H9 (cell line): ENCODE measurements around the gene NCAPH2. TPM values are rescaled to one million over a fixed set of nuclear protein-coding genes. Genes with fewer than 3 reads are reported as not detected.

Experiments used
- DNase-seq: peaks from one replicate; pipeline ENCODE4 v3.0.0-alpha.2; 2017
- H2AFZ ChIP-seq: one replicate; pipeline ENCODE4 v1.6.1; 2013; ENCODE audit warnings: mild to moderate bottlenecking, low read length, control low read depth, moderate library complexity
- H2AK5ac ChIP-seq: 2 replicates; pipeline ENCODE4 v1.6.1; 2013; ENCODE audit warnings: low read length, control low read depth, mixed read lengths; ENCODE audit not compliant: insufficient read length
- H2BK120ac ChIP-seq: one replicate; pipeline ENCODE4 v1.6.1; 2013; ENCODE audit warnings: low read depth, mild to moderate bottlenecking, low read length, control low read depth, inconsistent platforms; ENCODE audit not compliant: poor library complexity, severe bottlenecking
- H2BK12ac ChIP-seq: 2 replicates; pipeline ENCODE4 v1.6.1; 2013; ENCODE audit warnings: low read length, control low read depth, mixed read lengths, low read depth; ENCODE audit not compliant: insufficient read length
- H2BK15ac ChIP-seq: 2 replicates; pipeline ENCODE4 v1.6.1; 2013; ENCODE audit warnings: low read depth, low read length, control low read depth
- H2BK20ac ChIP-seq: one replicate; pipeline ENCODE4 v1.6.1; 2013; ENCODE audit warnings: low read depth, mild to moderate bottlenecking, low read length, control low read depth, inconsistent platforms; ENCODE audit not compliant: poor library complexity, severe bottlenecking
- H2BK5ac ChIP-seq: 2 replicates; pipeline ENCODE4 v1.6.1; 2013; ENCODE audit warnings: low read length, control low read depth, mixed read lengths; ENCODE audit not compliant: insufficient read length
- H3K14ac ChIP-seq: 2 replicates; pipeline ENCODE4 v1.6.1; 2013; ENCODE audit warnings: low read length, control low read depth; ENCODE audit not compliant: insufficient read depth
- H3K18ac ChIP-seq: 2 replicates; pipeline ENCODE4 v1.6.1; 2013; ENCODE audit warnings: low read depth, mild to moderate bottlenecking, mixed read lengths, low read length, control low read depth; ENCODE audit not compliant: insufficient read length
- H3K23ac ChIP-seq: 2 replicates; pipeline ENCODE4 v1.6.1; 2013; ENCODE audit warnings: low read length, control low read depth, mixed read lengths, low read depth; ENCODE audit not compliant: insufficient read length
- H3K23me2 ChIP-seq: 2 replicates; pipeline ENCODE4 v1.6.1; 2013; ENCODE audit warnings: low read depth, mild to moderate bottlenecking, mixed read lengths, low read length, control low read depth; ENCODE audit not compliant: insufficient read length, poor library complexity, severe bottlenecking
- H3K27ac ChIP-seq: 2 replicates; pipeline ENCODE4 v1.5.1; 2013; ENCODE audit warnings: low read length, control low read depth, mixed read lengths, low read depth; ENCODE audit not compliant: insufficient read length
- H3K27me3 ChIP-seq: 2 replicates; pipeline ENCODE4 v1.6.1; 2013; ENCODE audit warnings: low read length, control low read depth, inconsistent platforms; ENCODE audit not compliant: insufficient read depth
- H3K4ac ChIP-seq: 2 replicates; pipeline ENCODE4 v1.6.1; 2013; ENCODE audit warnings: low read depth, mild to moderate bottlenecking, control low read depth, inconsistent platforms, low read length, moderate library complexity
- H3K4me1 ChIP-seq: 2 replicates; pipeline ENCODE4 v1.6.1; 2013; ENCODE audit warnings: low read length, control low read depth, inconsistent platforms; ENCODE audit not compliant: insufficient read depth
- H3K4me2 ChIP-seq: 2 replicates; pipeline ENCODE4 v1.6.1; 2013; ENCODE audit warnings: low read length, control low read depth, mixed read lengths; ENCODE audit not compliant: insufficient read length, insufficient read depth
- H3K56ac ChIP-seq: 2 replicates; pipeline ENCODE4 v1.6.1; 2013; ENCODE audit warnings: low read depth, mild to moderate bottlenecking, mixed read lengths, low read length, control low read depth; ENCODE audit not compliant: insufficient read length
- H3K79me1 ChIP-seq: 2 replicates; pipeline ENCODE4 v1.6.1; 2013; ENCODE audit warnings: low read depth, mild to moderate bottlenecking, moderate library complexity, low read length, control low read depth, inconsistent platforms; ENCODE audit not compliant: insufficient read depth, poor library complexity, severe bottlenecking
- H3K79me2 ChIP-seq: 2 replicates; pipeline ENCODE4 v1.6.1; 2013; ENCODE audit warnings: low read length, control low read depth, inconsistent platforms; ENCODE audit not compliant: insufficient read depth
- H3K9ac ChIP-seq: 2 replicates; pipeline ENCODE4 v1.6.1; 2013; ENCODE audit warnings: low read length, control low read depth, mixed read lengths; ENCODE audit not compliant: insufficient read length; ENCODE audit errors: extremely low read depth
- H3K9me3 ChIP-seq: one replicate; pipeline ENCODE4 v1.6.1; 2013; ENCODE audit warnings: low read depth, low read length, inconsistent platforms; ENCODE audit not compliant: control insufficient read depth
- H3T11ph ChIP-seq: one replicate; pipeline ENCODE4 v1.6.1; 2013; ENCODE audit warnings: mild to moderate bottlenecking, low read length, control low read depth, inconsistent platforms
- H4K20me1 ChIP-seq: one replicate; pipeline ENCODE4 v1.6.1; 2013; ENCODE audit not compliant: control insufficient read depth, insufficient read length, insufficient read depth
- H4K5ac ChIP-seq: 2 replicates; pipeline ENCODE4 v1.6.1; 2013; ENCODE audit warnings: low read depth, mild to moderate bottlenecking, mixed read lengths, low read length, control low read depth; ENCODE audit not compliant: insufficient read length
- H4K8ac ChIP-seq: replicated peaks from 2 replicates; pipeline ENCODE4 v1.6.1; 2013; ENCODE audit warnings: low read length, control low read depth, mixed read lengths, low read depth; ENCODE audit not compliant: insufficient read length
- H4K91ac ChIP-seq: 2 replicates; pipeline ENCODE4 v1.6.1; 2013; ENCODE audit warnings: low read depth, mild to moderate bottlenecking, moderate library complexity, mixed read lengths, low read length, control low read depth; ENCODE audit not compliant: insufficient read length
- H3K27ac Mint-ChIP-seq, 3 experiments: 2 replicates in 2 of 3; 3 replicates in 1 of 3; pipeline ENCODE4 v1.8.0; 2020 to 2021; ENCODE audit warnings: mixed read lengths in 3 of 3, mild to moderate bottlenecking in 1 of 3, moderate library complexity in 1 of 3
- H3K27me3 Mint-ChIP-seq: 2 replicates; pipeline ENCODE4 v1.8.0; 2021; ENCODE audit warnings: low read depth, mild to moderate bottlenecking, moderate library complexity, mixed read lengths
- H3K36me3 Mint-ChIP-seq, 3 experiments: 2 replicates in 2 of 3; 3 replicates in 1 of 3; pipeline ENCODE4 v1.8.0; 2020 to 2021; ENCODE audit warnings: low read depth in 3 of 3, mixed read lengths in 3 of 3; ENCODE audit not compliant: insufficient read depth in 1 of 3
- H3K4me1 Mint-ChIP-seq, 2 experiments: 2 replicates each; pipeline ENCODE4 v1.8.0; 2020; ENCODE audit warnings: mixed read lengths in 2 of 2
- H3K4me3 Mint-ChIP-seq, 2 experiments: 2 replicates in 1 of 2; 3 replicates in 1 of 2; pipeline ENCODE4 v1.8.0; 2020 to 2021; ENCODE audit warnings: mild to moderate bottlenecking in 2 of 2, mixed read lengths in 2 of 2, moderate library complexity in 1 of 2
- H3K9me3 Mint-ChIP-seq, 2 experiments: 2 replicates in 1 of 2; 3 replicates in 1 of 2; pipeline ENCODE4 v1.8.0; 2020; ENCODE audit warnings: mild to moderate bottlenecking in 2 of 2, mixed read lengths in 2 of 2, moderate library complexity in 1 of 2
- CTCF ChIP-seq: fragments of 200-600 bp; sonication (generic); conservative IDR thresholded peaks from 3 replicates; pipeline ENCODE4 v1.8.0; 2021; ENCODE audit warnings: antibody characterized with exemption, mild to moderate bottlenecking
- WGBS: extraction: QIAGEN DNeasy Blood & Tissue Kit; methylation state at CpG from one replicate; pipeline ENCODE4 v1.1.7; 2013; ENCODE audit warnings: missing lambda C conversion rate, low lambda C conversion rate, mixed read lengths; ENCODE audit not compliant: insufficient read length; ENCODE audit errors: extremely low coverage; 5-methylcytosine and 5-hydroxymethylcytosine counted together
- total RNA-seq: library from RNA; stranded (reverse); gene quantifications from 2 replicates; pipeline ENCODE4 v1.2.1, GENCODE V29; 2021

Gene NCAPH2
- total RNA-seq, 1 experiment from 2014 or later: 76.2 TPM

DNA sequence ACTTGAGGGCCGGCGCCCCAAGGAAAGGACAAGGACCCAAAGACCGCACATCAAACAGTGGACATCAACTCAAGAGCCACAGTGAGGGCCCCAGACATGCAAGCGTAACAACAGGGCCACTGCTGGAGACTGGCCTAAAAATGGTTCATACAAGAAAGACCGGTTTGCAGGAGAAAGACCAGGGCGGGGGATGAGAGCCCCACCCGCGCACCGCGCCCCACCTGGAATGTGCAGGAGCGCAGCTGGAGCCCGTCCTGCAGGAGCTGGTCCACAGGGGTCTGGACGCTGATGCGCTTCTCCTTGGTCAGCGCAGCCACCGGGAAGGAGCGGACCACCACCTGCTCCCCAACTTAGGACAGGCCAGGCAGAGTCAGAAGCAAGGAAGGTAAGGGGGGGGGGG lies 47.1 kb upstream of the NCAPH2 start:
- Histone ChIP-seq H3K79me1 (no peaks in the 10 kb centered on the region), H3K4me1 (no peaks in the 10 kb centered on the region), H2BK120ac (no peak overlapping the region), H3T11ph (no peak overlapping the region), H2BK20ac (no peak overlapping the region), H2BK5ac (no peak overlapping the region), H3K14ac (no peak overlapping the region), H3K4ac (no peak overlapping the region), H3K79me2 (no peaks in the 10 kb centered on the region), H3K18ac (no peak overlapping the region), H3K27me3 (no peaks in the 10 kb centered on the region), H3K4me2 (no peak overlapping the region), H2BK15ac (no peak overlapping the region), H3K9me3 (no peaks in the 10 kb centered on the region), H4K91ac (no peak overlapping the region), H3K23me2 (no peaks in the 10 kb centered on the region), H2BK12ac (no peak overlapping the region), H3K27ac (no peak overlapping the region), H2AFZ (no peak overlapping the region), H3K23ac (no peak overlapping the region), H3K9ac (no peak overlapping the region), H4K5ac (no peak overlapping the region), H4K20me1 (peaks cover under 1% of the 10 kb centered on the region), H4K8ac (no peak overlapping the region), H2AK5ac (no peak overlapping the region), H3K56ac (no peak overlapping the region)
- DNase-seq: no peak
- TF ChIP-seq CTCF: no peak
- no CpG with 5 or more reads among the region's 17 CpGs for WGBS
- Mint-ChIP-seq H3K4me3 (no peak overlapping the region), H3K27me3 (no peaks in the 10 kb centered on the region), H3K9me3 (no peaks in the 10 kb centered on the region; a peak in 1 of 5 replicates), H3K36me3 (peaks cover 20 to 85% (median 79%) of the 10 kb centered on the region in 3 experiments), H3K4me1 (no peaks in the 10 kb centered on the region), H3K27ac (no peak overlapping the region)
